OCI-LY7 (cell line): ENCODE measurements around the gene AHSG. TPM values are rescaled to one million over a fixed set of nuclear protein-coding genes. Genes with fewer than 3 reads are reported as not detected.

ENCODE experiments used
- BruUV-seq: library from RNA; stranded (reverse); fragments of 400-500 nt; replicated peaks from 2 replicates; lab custom pipeline; 2021; lab: Mats Ljungman, UMichigan
- CTCF ChIA-PET: fragments of 300-600 bp; sonication (Branson Sonifier 250); formaldehyde crosslinking; loops from one replicate; lab custom pipeline; 2022; ENCODE audit warnings: antibody characterized with exemption; ENCODE audit not compliant: unreplicated experiment; lab: Charles Lee
- POLR2A ChIA-PET: fragments of 300-600 bp; sonication (Branson Sonifier 250); formaldehyde crosslinking; loops from one replicate; lab custom pipeline; 2022; ENCODE audit warnings: antibody characterized with exemption; lab: Charles Lee
- DNase-seq: peaks from one replicate; pipeline ENCODE4 v3.0.0-alpha.2; 2015; ENCODE audit warnings: low spot score
- H2AFZ ChIP-seq: fragments of 200-600 bp; sonication (generic), shearing (Covaris generic); 2 replicates; pipeline ENCODE4 v1.6.1; 2014; ENCODE audit warnings: mild to moderate bottlenecking, antibody characterized with exemption, low read length, moderate library complexity
- H3K27ac ChIP-seq: fragments of 200-600 bp; sonication (generic); 2 replicates; pipeline ENCODE4 v1.5.1; 2014; ENCODE audit warnings: mixed run types, low read depth, mild to moderate bottlenecking, moderate library complexity, low read length, inconsistent platforms; ENCODE audit not compliant: poor library complexity, severe bottlenecking
- H3K36me3 ChIP-seq: fragments of 200-600 bp; sonication (generic); 2 replicates; pipeline ENCODE4 v1.6.1; 2014; ENCODE audit warnings: mild to moderate bottlenecking, antibody characterized with exemption, low read length, moderate library complexity, mixed read lengths; ENCODE audit not compliant: insufficient read depth
- H3K4me1 ChIP-seq: fragments of 200-600 bp; sonication (generic); 2 replicates; pipeline ENCODE4 v1.5.1; 2014; ENCODE audit warnings: mild to moderate bottlenecking, low read length; ENCODE audit not compliant: insufficient read depth, poor library complexity, severe bottlenecking
- H3K4me2 ChIP-seq: fragments of 200-600 bp; sonication (generic); 2 replicates; pipeline ENCODE4 v1.6.1; 2014; ENCODE audit warnings: mild to moderate bottlenecking, low read length
- H3K4me3 ChIP-seq: fragments of 200-600 bp; sonication (generic); 2 replicates; pipeline ENCODE4 v1.5.1; 2014; ENCODE audit warnings: mild to moderate bottlenecking, low read depth, low read length; ENCODE audit not compliant: poor library complexity, severe bottlenecking
- H3K79me2 ChIP-seq: fragments of 200-600 bp; sonication (generic); 2 replicates; pipeline ENCODE4 v1.6.1; 2016; ENCODE audit warnings: low read depth, mild to moderate bottlenecking, low read length, moderate library complexity, mixed read lengths; ENCODE audit not compliant: insufficient read depth
- H3K9me2 ChIP-seq: fragments of 200-600 bp; sonication (generic); 2 replicates; pipeline ENCODE4 v1.6.1; 2016; ENCODE audit warnings: mild to moderate bottlenecking, low read length, mixed read lengths; ENCODE audit not compliant: insufficient read depth
- H3K9me3 ChIP-seq: fragments of 200-600 bp; sonication (generic); 2 replicates; pipeline ENCODE4 v1.6.1; 2014; ENCODE audit warnings: mild to moderate bottlenecking, mixed run types, low read length, mixed read lengths
- H4K20me1 ChIP-seq: fragments of 200-600 bp; sonication (generic); 2 replicates; pipeline ENCODE4 v1.6.1; 2014; ENCODE audit warnings: mild to moderate bottlenecking, antibody characterized with exemption, low read length, moderate library complexity, mixed read lengths; ENCODE audit not compliant: insufficient read depth
- CTCF ChIP-seq: fragments of 200-600 bp; sonication (generic); conservative IDR thresholded peaks from 2 replicates; pipeline ENCODE4 v1.5.1; 2014; ENCODE audit warnings: mild to moderate bottlenecking, antibody characterized with exemption, low read length, moderate library complexity, mixed read lengths
- EZH2phosphoT487 ChIP-seq: fragments of 200-600 bp; sonication (generic); IDR thresholded peaks from 2 replicates; pipeline ENCODE4 v1.6.1; 2018; ENCODE audit warnings: low read depth, borderline replicate concordance, mild to moderate bottlenecking, mixed run types, antibody characterized with exemption, low read length, moderate library complexity, mixed read lengths
- intact Hi-C: fragments of 100-400 bp; cut with micrococcal nuclease; formaldehyde crosslinking; loops from one replicate; pipeline ENCODE4 v1.10.0; 2022; ENCODE audit not compliant: unreplicated experiment
- total RNA-seq, 2 experiments: library from RNA; depleted of rRNA in 1 of 2; stranded (reverse); fragments of >200 nt in 1 of 2; shearing (Covaris generic) in 1 of 2; gene quantifications; 2 replicates each; pipeline ENCODE4 v1.2.3, GENCODE V29; 2014 to 2022

AHSG gene
- total RNA-seq, 2 experiments from 2014 or later, result not detected

- TF ChIP-seq CTCF (peak; percentile 99), EZH2phosphoT487 (no peak)
- no peaks in the 10 kb centered on the region for H3K79me2 ChIP-seq
- peak; percentile 78 for DNase-seq
- no peaks in the 10 kb centered on the region for H4K20me1 ChIP-seq
- POLR2A ChIA-PET, result interaction anchor here (0.6 to 1.4 kb wide), 8 partner anchors 11 to 1078 kb away, joined by 3 to 6 read pairs (median 4); partner anchors contain the start of gene RFC4
- H3K36me3 ChIP-seq, result no peaks in the 10 kb centered on the region
- no peaks in the 10 kb centered on the region for H3K9me2 ChIP-seq
- peaks cover 18% of the 10 kb centered on the region for H3K4me1 ChIP-seq
- H3K27ac ChIP-seq, result no peak overlapping the region
- CTCF ChIA-PET, result interaction anchor here (0.6 to 1.3 kb wide), 7 partner anchors 12 to 1345 kb away, joined by 3 to 5 read pairs (median 3); no protein-coding TSS in a partner anchor
- H2AFZ ChIP-seq, result peak overlapping the region; percentile 62; the same call in 1 of the 2 replicates
- intact Hi-C loops, result loop anchor here (1.0 to 5.0 kb wide), 4 partner anchors 142 to 632 kb away; no protein-coding TSS in a partner anchor
- peak overlapping the region; percentile 68 for H3K4me2 ChIP-seq
- peak overlapping the region; percentile 35 for H3K4me3 ChIP-seq
- BruUV-seq, result no TSS peak
- no peaks in the 10 kb centered on the region for H3K9me3 ChIP-seq
Observed at GRCh38 chr3:186614597-186615483, 2.0 kb downstream of the AHSG start.

- peaks cover 18% of the 10 kb centered on the region for H3K4me1 ChIP-seq
- H3K9me2 ChIP-seq, result no peaks in the 10 kb centered on the region
- POLR2A ChIA-PET, result interaction anchor here (0.5 to 1.5 kb wide), 6 partner anchors 21 to 191 kb away, joined by 3 to 5 read pairs (median 4); no protein-coding TSS in a partner anchor
- no peak overlapping the region for H3K4me3 ChIP-seq
- H2AFZ ChIP-seq, result no peak overlapping the region
- TF ChIP-seq CTCF (no peak), EZH2phosphoT487 (no peak)
- no peaks in the 10 kb centered on the region for H3K36me3 ChIP-seq
- intact Hi-C loops, result loop anchor here (5.0 kb wide), 2 partner anchors 141 to 551 kb away; no protein-coding TSS in a partner anchor
- CTCF ChIA-PET, result interaction anchor here (1.0 kb wide), 2 partner anchors 49 kb away, joined by 3 read pairs; no protein-coding TSS in a partner anchor
- no TSS peak for BruUV-seq
- H4K20me1 ChIP-seq, result no peaks in the 10 kb centered on the region
- H3K4me2 ChIP-seq, result no peak overlapping the region
- no peak for DNase-seq
- no peaks in the 10 kb centered on the region for H3K79me2 ChIP-seq
- no peak overlapping the region for H3K27ac ChIP-seq
- no peaks in the 10 kb centered on the region for H3K9me3 ChIP-seq
Observed at GRCh38 chr3:186616299-186616617, 3.4 kb downstream of the AHSG start.
